Measurements from ENCODE around the gene CHN2. TPM values are rescaled to one million over a fixed set of nuclear protein-coding genes. Genes with fewer than 3 reads are reported as not detected.
A peak's percentile ranks its signal among the peaks of the same experiment; 100 is the strongest.

Gene CHN2
- total and polyA plus RNA-seq, 8 donors: 8.2 to 32.9 (median 24.0) TPM

- 93 to 94% methylated on average over 3 of the region's 3 CpGs for whole genome bisulfite sequencing, 2 donors
- ATAC-seq: no peak
- no peaks in the 10 kb centered on the region for H3K36me3 ChIP-seq
- H3K9me3 ChIP-seq: no peaks in the 10 kb centered on the region
- no peak overlapping the region for H3K4me3 ChIP-seq
- H3K27me3 ChIP-seq: no peaks in the 10 kb centered on the region
- DNase-seq: no peak
- no peaks in the 10 kb centered on the region for H3K4me1 ChIP-seq
- intact Hi-C loops (cut with DNase I): no loop called here
- TF ChIP-seq CTCF (IDR thresholded peaks at IDR 0.05): no peak
- FAIRE-seq: no peak
- no peak overlapping the region for H3K27ac ChIP-seq
These were observed 116.7 kb downstream of the CHN2 start for GRCh38 chr7:29311314-29311713.

- DNase-seq (no peak), FAIRE-seq (peak; percentile 37), ATAC-seq (no peak)
- Histone ChIP-seq H3K4me1 (peaks cover under 1 to 1% (median 1%) of the 10 kb centered on the region in 3 donors), H3K27ac (no peak overlapping the region), H3K9me3 (no peaks in the 10 kb centered on the region), H3K36me3 (no peaks in the 10 kb centered on the region), H3K27me3 (no peaks in the 10 kb centered on the region), H3K4me3 (no peak overlapping the region)
- no peak for TF ChIP-seq CTCF (IDR thresholded peaks at IDR 0.05)
- intact Hi-C loops (cut with DNase I): no loop called here
- WGBS, 2 donors: 80 to 86% methylated on average over 1 of the region's 1 CpG
These were observed 119.6 kb downstream of the CHN2 start for GRCh38 chr7:29314148-29314547.

GRCh38 chr7:29315122-29315891 lies 120.7 kb downstream of the CHN2 start:
- ATAC-seq (no peak), FAIRE-seq (no peak), DNase-seq (no peak)
- Histone ChIP-seq H3K27ac (no peak overlapping the region), H3K4me1 (peaks cover 6 to 11% (median 8%) of the 10 kb centered on the region in 3 donors), H3K4me3 (no peak overlapping the region), H3K9me3 (no peaks in the 10 kb centered on the region), H3K36me3 (no peaks in the 10 kb centered on the region), H3K27me3 (no peaks in the 10 kb centered on the region)
- TF ChIP-seq CTCF (IDR thresholded peaks at IDR 0.05): no peak
- intact Hi-C loops (cut with DNase I): no loop called here
- WGBS, 2 donors: 54 to 59% methylated on average over 3 of the region's 3 CpGs

GRCh38 chr7:29315892-29316270 lies 121.3 kb downstream of the CHN2 start:
- no peak for ATAC-seq
- no peak for FAIRE-seq
- no peak for TF ChIP-seq CTCF (IDR thresholded peaks at IDR 0.05)
- intact Hi-C loops (cut with DNase I): no loop called here
- 97 to 98% methylated on average over 2 of the region's 2 CpGs for WGBS, 2 donors
- Histone ChIP-seq H3K4me1 (peaks cover 6 to 11% (median 8%) of the 10 kb centered on the region in 3 donors), H3K36me3 (no peaks in the 10 kb centered on the region), H3K9me3 (no peaks in the 10 kb centered on the region), H3K27me3 (no peaks in the 10 kb centered on the region), H3K4me3 (no peak overlapping the region), H3K27ac (no peak overlapping the region)
- DNase-seq: no peak

- no peak for DNase-seq
- Histone ChIP-seq H3K27ac (no peak overlapping the region), H3K9me3 (no peaks in the 10 kb centered on the region), H3K4me3 (no peak overlapping the region), H3K36me3 (no peaks in the 10 kb centered on the region), H3K27me3 (no peaks in the 10 kb centered on the region), H3K4me1 (peaks cover 6 to 11% (median 8%) of the 10 kb centered on the region in 3 donors)
- no peak for FAIRE-seq
- ATAC-seq: no peak
- 88 to 89% methylated on average over 3 of the region's 3 CpGs for WGBS, 2 donors
- intact Hi-C loops (cut with DNase I): no loop called here
- no peak for TF ChIP-seq CTCF (IDR thresholded peaks at IDR 0.05)
These were observed 122.4 kb downstream of the CHN2 start for GRCh38 chr7:29316926-29317325.
